SK-N-SH treated with all-trans-retinoic acid at 6 μM for 48 hours (cell line): ENCODE data around the gene NKX2-3.

Experiments used
- ATAC-seq: fragments of 200-7000 bp; cut with Tn5 transposase; 3 replicates; pipeline ENCODE4 v1.9.1; 2020; ENCODE audit warnings: mild to moderate bottlenecking, moderate library complexity
- ARNTL ChIP-seq: fragments of 450-650 bp; formaldehyde crosslinking; IDR thresholded peaks from 2 replicates; pipeline ENCODE4 v1.5.0; 2020; ENCODE audit warnings: low read depth, mild to moderate bottlenecking, moderate library complexity, borderline replicate concordance
- BACH2 ChIP-seq: fragments of 250-450 bp; sonication (Bioruptor Pico); IDR thresholded peaks from 2 replicates; pipeline ENCODE4 v1.9.0; 2021; ENCODE audit warnings: mild to moderate bottlenecking, borderline replicate concordance
- CREB5 ChIP-seq: fragments of 250-450 bp; sonication (Bioruptor Pico); IDR thresholded peaks from 2 replicates; pipeline ENCODE4 v1.5.1; 2020; ENCODE audit warnings: low read depth, mild to moderate bottlenecking, moderate library complexity
- CSDC2 ChIP-seq: fragments of 250-450 bp; sonication (Bioruptor Pico); IDR thresholded peaks from 2 replicates; pipeline ENCODE4 v1.5.0; 2020; ENCODE audit warnings: mild to moderate bottlenecking, moderate library complexity
- CSRNP3 ChIP-seq: fragments of 250-450 bp; sonication (Bioruptor Pico); IDR thresholded peaks from 2 replicates; pipeline ENCODE4 v1.5.1; 2021; ENCODE audit warnings: mild to moderate bottlenecking, moderate library complexity
- ESRRG ChIP-seq: fragments of 250-450 bp; sonication (Bioruptor Pico); IDR thresholded peaks from 2 replicates; pipeline ENCODE4 v1.6.1; 2021; ENCODE audit warnings: mild to moderate bottlenecking
- GLIS3 ChIP-seq: fragments of 250-450 bp; sonication (Bioruptor Pico); IDR thresholded peaks from 2 replicates; pipeline ENCODE4 v1.5.0; 2020; ENCODE audit warnings: mild to moderate bottlenecking, moderate library complexity
- ISL1 ChIP-seq: fragments of 250-450 bp; sonication (Bioruptor Pico); IDR thresholded peaks from 2 replicates; pipeline ENCODE4 v2.1.2; 2022; ENCODE audit warnings: mild to moderate bottlenecking, moderate library complexity
- OSR1 ChIP-seq: fragments of 250-450 bp; sonication (Bioruptor Pico); IDR thresholded peaks from 2 replicates; pipeline ENCODE4 v1.8.0; 2022; ENCODE audit warnings: moderate library complexity, mild to moderate bottlenecking, inconsistent platforms
- PATZ1 ChIP-seq: fragments of 250-450 bp; sonication (Bioruptor Pico); IDR thresholded peaks from 2 replicates; pipeline ENCODE4 v1.8.0; 2020; ENCODE audit warnings: mild to moderate bottlenecking, moderate library complexity, borderline replicate concordance
- POU6F1 ChIP-seq: fragments of 250-450 bp; sonication (Bioruptor Pico); IDR thresholded peaks from 2 replicates; pipeline ENCODE4 v1.8.0; 2021; ENCODE audit warnings: low read depth, mild to moderate bottlenecking, moderate library complexity, borderline replicate concordance
- PPARA ChIP-seq: fragments of 250-450 bp; sonication (Bioruptor Pico); IDR thresholded peaks from 2 replicates; pipeline ENCODE4 v1.5.0; 2020; ENCODE audit warnings: mild to moderate bottlenecking, borderline replicate concordance
- RARB ChIP-seq: fragments of 250-450 bp; sonication (Bioruptor Pico); IDR thresholded peaks from 2 replicates; pipeline ENCODE4 v1.8.0; 2021; ENCODE audit warnings: mild to moderate bottlenecking, moderate library complexity
- SNAI2 ChIP-seq: fragments of 250-450 bp; sonication (Bioruptor Pico); IDR thresholded peaks from 2 replicates; pipeline ENCODE4 v1.5.0; 2020; ENCODE audit warnings: mild to moderate bottlenecking, moderate library complexity
- TCF4 ChIP-seq: fragments of 250-450 bp; sonication (Bioruptor Pico); IDR thresholded peaks from 2 replicates; pipeline ENCODE4 v1.8.0; 2021; ENCODE audit warnings: mild to moderate bottlenecking, moderate library complexity, borderline replicate concordance
- TOX ChIP-seq: fragments of 250-450 bp; sonication (Bioruptor Pico); IDR thresholded peaks from 2 replicates; pipeline ENCODE4 v1.8.0; 2021; ENCODE audit warnings: mild to moderate bottlenecking, moderate library complexity, borderline replicate concordance
- TSHZ2 ChIP-seq: fragments of 250-450 bp; sonication (Bioruptor Pico); IDR thresholded peaks from 2 replicates; pipeline ENCODE4 v1.5.0; 2020; ENCODE audit warnings: mild to moderate bottlenecking, moderate library complexity
- ZFP3 ChIP-seq: fragments of 250-450 bp; sonication (Bioruptor Pico); IDR thresholded peaks from 2 replicates; pipeline ENCODE4 v1.5.0; 2020; ENCODE audit warnings: mild to moderate bottlenecking, moderate library complexity
- ZFP30 ChIP-seq: fragments of 450-650 bp; formaldehyde crosslinking; IDR thresholded peaks from 2 replicates; pipeline ENCODE4 v1.5.0; 2022; ENCODE audit warnings: mild to moderate bottlenecking, moderate library complexity
- ZNF565 ChIP-seq: fragments of 450-650 bp; formaldehyde crosslinking; conservative IDR thresholded peaks from 2 replicates; pipeline ENCODE4 v1.5.0; 2020; ENCODE audit warnings: low read depth, mild to moderate bottlenecking, moderate library complexity
- ZNF70 ChIP-seq: fragments of 450-650 bp; formaldehyde crosslinking; IDR thresholded peaks from 2 replicates; pipeline ENCODE4 v1.5.0; 2020; ENCODE audit warnings: mild to moderate bottlenecking, moderate library complexity
- ZNF8 ChIP-seq: fragments of 450-650 bp; formaldehyde crosslinking; IDR thresholded peaks from 2 replicates; pipeline ENCODE4 v1.5.0; 2020; ENCODE audit warnings: mild to moderate bottlenecking, moderate library complexity

NKX2-3 gene

GRCh38 chr10:99497343-99498025 lies 35.3 kb upstream of the NKX2-3 start:
- ATAC-seq = no peak
- TF ChIP-seq ESRRG (CRISPR knock-in tag) = no peak
- no peak for TF ChIP-seq TSHZ2
- no peak for TF ChIP-seq SNAI2
- no peak for TF ChIP-seq ZNF8 (CRISPR knock-in tag)
- no peak for TF ChIP-seq ZFP3 (CRISPR knock-in tag)
- TF ChIP-seq GLIS3 (CRISPR knock-in tag) = no peak
- no peak for TF ChIP-seq TCF4
- TF ChIP-seq TOX = no peak
- TF ChIP-seq OSR1 (CRISPR knock-in tag) = no peak
- TF ChIP-seq ARNTL = no peak
- TF ChIP-seq PPARA (CRISPR knock-in tag) = no peak
- TF ChIP-seq ISL1 = no peak
- no peak for TF ChIP-seq ZNF70 (CRISPR knock-in tag)
- TF ChIP-seq ZNF565 (CRISPR knock-in tag) = no peak
- TF ChIP-seq POU6F1 (CRISPR knock-in tag) = no peak
- TF ChIP-seq RARB = no peak
- TF ChIP-seq CREB5 = no peak
- TF ChIP-seq BACH2 (CRISPR knock-in tag) = no peak

- TF ChIP-seq ZFP3 (CRISPR knock-in tag) = no peak
- no peak for TF ChIP-seq BACH2 (CRISPR knock-in tag)
- TF ChIP-seq ZFP30 (CRISPR knock-in tag) = no peak
- TF ChIP-seq CSRNP3 (CRISPR knock-in tag) = no peak
- TF ChIP-seq ISL1 = no peak
- TF ChIP-seq ZNF8 (CRISPR knock-in tag) = no peak
- no peak for TF ChIP-seq ZNF70 (CRISPR knock-in tag)
- no peak for TF ChIP-seq CSDC2
- TF ChIP-seq ESRRG (CRISPR knock-in tag) = no peak
- no peak for TF ChIP-seq ZNF565 (CRISPR knock-in tag)
- no peak for TF ChIP-seq SNAI2
- TF ChIP-seq TSHZ2 = no peak
- ATAC-seq = no peak
Observed at GRCh38 chr10:99506416-99506815, 26.3 kb upstream of the NKX2-3 start.

- no peak for ATAC-seq
- TF ChIP-seq PATZ1 (no peak), ZNF565 (CRISPR knock-in tag) (no peak), CSRNP3 (CRISPR knock-in tag) (no peak), SNAI2 (no peak), GLIS3 (CRISPR knock-in tag) (no peak), BACH2 (CRISPR knock-in tag) (no peak), PPARA (CRISPR knock-in tag) (no peak), RARB (no peak), ARNTL (no peak)
Observed at GRCh38 chr10:99507265-99507664, 25.5 kb upstream of the NKX2-3 start.
